BJ (cell line): ENCODE results near the gene LRIG2. TPM values are rescaled to one million over a fixed set of nuclear protein-coding genes. Genes with fewer than 3 reads are reported as not detected.

Experiments used
- CTCF ChIA-PET: fragments of 350-600 bp; formaldehyde crosslinking; extraction: SDS; loops from one replicate; lab custom pipeline; 2021; ENCODE audit warnings: antibody characterized with exemption, inconsistent platforms; lab: Yijun Ruan, JAX
- POLR2A ChIA-PET: fragments of 300-600 bp; sonication (Branson Sonifier 250); formaldehyde crosslinking; extraction: SDS; loops from one replicate; lab custom pipeline; 2021; ENCODE audit warnings: antibody characterized with exemption; lab: Charles Lee
- DNase-seq: peaks from one replicate; pipeline ENCODE4 v3.0.0-alpha.2; 2011; ENCODE audit warnings: low read depth
- H3K27me3 ChIP-seq: 2 replicates; pipeline ENCODE4 v1.6.0; 2011; ENCODE audit warnings: low read length; ENCODE audit not compliant: control insufficient read depth, insufficient read depth
- H3K36me3 ChIP-seq: 2 replicates; pipeline ENCODE4 v1.5.1; 2011; ENCODE audit warnings: low read length; ENCODE audit not compliant: control insufficient read depth, insufficient read depth
- H3K4me3 ChIP-seq: 2 replicates; pipeline ENCODE4 v1.5.1; 2011; ENCODE audit warnings: low read depth, mild to moderate bottlenecking, control low read depth, low read length
- polyA plus RNA-seq: library from polyadenylated mRNA; depleted of rRNA; stranded (reverse); fragments of >200 nt; gene quantifications from 2 replicates; pipeline ENCODE4 v1.2.3, GENCODE V29; 2011; rRNA removed
- TF ChIP-seq, protein P1 (sequence below): IDR thresholded peaks from 2 replicates; pipeline ENCODE4 v1.5.1; 2011; ENCODE audit warnings: low read depth, mild to moderate bottlenecking, control low read depth, inconsistent platforms, low read length, moderate library complexity; ENCODE audit not compliant: insufficient read depth

Gene LRIG2
- polyA plus RNA-seq, 1 experiment = 5.3 TPM

DNA sequence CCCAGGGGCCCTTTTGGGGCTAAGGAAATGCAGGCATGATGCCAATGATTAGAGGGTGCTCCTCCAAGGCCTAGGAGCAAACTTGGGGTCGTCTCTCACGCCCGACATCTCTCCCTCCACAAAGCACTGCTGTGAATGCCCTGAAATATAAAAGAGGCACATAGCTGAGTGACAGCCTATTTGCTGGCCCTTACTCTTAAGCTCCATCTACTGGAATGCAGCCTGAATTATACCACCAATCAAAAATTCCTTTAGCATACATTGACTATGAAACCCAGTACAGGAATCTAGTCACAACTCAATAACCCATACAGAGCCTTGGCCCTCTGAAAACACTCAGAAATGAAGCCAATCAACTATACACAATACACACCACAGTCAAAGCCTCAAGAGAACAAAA is 105.5 kb downstream of the LRIG2 start:
- TF ChIP-seq, protein P1, sequence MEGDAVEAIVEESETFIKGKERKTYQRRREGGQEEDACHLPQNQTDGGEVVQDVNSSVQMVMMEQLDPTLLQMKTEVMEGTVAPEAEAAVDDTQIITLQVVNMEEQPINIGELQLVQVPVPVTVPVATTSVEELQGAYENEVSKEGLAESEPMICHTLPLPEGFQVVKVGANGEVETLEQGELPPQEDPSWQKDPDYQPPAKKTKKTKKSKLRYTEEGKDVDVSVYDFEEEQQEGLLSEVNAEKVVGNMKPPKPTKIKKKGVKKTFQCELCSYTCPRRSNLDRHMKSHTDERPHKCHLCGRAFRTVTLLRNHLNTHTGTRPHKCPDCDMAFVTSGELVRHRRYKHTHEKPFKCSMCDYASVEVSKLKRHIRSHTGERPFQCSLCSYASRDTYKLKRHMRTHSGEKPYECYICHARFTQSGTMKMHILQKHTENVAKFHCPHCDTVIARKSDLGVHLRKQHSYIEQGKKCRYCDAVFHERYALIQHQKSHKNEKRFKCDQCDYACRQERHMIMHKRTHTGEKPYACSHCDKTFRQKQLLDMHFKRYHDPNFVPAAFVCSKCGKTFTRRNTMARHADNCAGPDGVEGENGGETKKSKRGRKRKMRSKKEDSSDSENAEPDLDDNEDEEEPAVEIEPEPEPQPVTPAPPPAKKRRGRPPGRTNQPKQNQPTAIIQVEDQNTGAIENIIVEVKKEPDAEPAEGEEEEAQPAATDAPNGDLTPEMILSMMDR = no peak
- Histone ChIP-seq H3K36me3 (no peaks in the 10 kb centered on the region), H3K27me3 (peaks cover 5% of the 10 kb centered on the region), H3K4me3 (no peak overlapping the region)
- POLR2A ChIA-PET = no interaction called here
- DNase-seq = no peak
- CTCF ChIA-PET = interaction anchor here (1.1 kb wide), 1 partner anchor 28 kb away, joined by 3 read pairs; no protein-coding TSS in a partner anchor

Other genes with a start within 250 kb of the LRIG2 start
- 57.6 and 101 TPM in 2 replicates for gene SLC16A1, start 117.0 kb upstream of the LRIG2 start, polyA plus RNA-seq